Measurements from ENCODE around the gene POLR3E.

POLR3E gene, protein sequence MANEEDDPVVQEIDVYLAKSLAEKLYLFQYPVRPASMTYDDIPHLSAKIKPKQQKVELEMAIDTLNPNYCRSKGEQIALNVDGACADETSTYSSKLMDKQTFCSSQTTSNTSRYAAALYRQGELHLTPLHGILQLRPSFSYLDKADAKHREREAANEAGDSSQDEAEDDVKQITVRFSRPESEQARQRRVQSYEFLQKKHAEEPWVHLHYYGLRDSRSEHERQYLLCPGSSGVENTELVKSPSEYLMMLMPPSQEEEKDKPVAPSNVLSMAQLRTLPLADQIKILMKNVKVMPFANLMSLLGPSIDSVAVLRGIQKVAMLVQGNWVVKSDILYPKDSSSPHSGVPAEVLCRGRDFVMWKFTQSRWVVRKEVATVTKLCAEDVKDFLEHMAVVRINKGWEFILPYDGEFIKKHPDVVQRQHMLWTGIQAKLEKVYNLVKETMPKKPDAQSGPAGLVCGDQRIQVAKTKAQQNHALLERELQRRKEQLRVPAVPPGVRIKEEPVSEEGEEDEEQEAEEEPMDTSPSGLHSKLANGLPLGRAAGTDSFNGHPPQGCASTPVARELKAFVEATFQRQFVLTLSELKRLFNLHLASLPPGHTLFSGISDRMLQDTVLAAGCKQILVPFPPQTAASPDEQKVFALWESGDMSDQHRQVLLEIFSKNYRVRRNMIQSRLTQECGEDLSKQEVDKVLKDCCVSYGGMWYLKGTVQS

DNA sequence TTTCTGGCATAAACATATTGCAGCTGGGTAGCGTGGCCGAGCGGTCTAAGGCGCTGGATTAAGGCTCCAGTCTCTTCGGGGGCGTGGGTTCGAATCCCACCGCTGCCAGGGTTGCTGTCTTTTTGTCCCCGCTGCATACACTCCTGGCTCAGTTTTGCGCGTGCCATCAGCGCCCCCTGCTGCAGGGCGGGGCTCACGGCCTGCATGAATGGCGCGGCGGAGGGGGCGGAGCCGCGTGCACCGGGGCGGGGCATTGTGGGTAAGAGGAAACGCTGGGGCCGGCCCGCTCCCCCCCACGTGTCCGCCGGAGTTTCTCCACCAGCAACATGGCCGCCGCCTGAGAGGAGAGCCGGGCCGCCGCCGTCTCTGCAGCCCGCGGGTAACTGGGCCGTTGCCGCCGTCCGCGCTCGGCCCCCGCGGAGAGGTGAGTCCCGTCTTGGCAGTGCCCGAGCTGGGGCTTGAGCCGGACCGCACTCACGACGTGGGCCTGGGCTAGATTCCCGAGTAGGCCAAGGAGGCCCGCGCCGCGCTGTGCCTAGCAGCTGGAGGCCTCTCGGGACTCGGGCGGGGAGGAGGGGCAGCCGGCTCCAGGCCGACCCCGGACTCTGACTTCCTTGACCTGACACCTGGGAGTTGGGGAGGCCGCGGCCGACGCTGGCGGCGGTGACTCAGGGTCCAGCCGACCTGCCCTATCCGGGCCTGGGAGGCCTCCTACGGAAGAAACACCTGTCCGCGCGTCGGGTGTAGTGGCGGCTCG is at the start of gene POLR3E:
POLR3E (plus strand) TSS at position 296 of the 757 bp plus-strand sequence. CDS start 5,560 bp downstream, outside the sequence.
- peak; percentile 99 for DNase-seq

DNA sequence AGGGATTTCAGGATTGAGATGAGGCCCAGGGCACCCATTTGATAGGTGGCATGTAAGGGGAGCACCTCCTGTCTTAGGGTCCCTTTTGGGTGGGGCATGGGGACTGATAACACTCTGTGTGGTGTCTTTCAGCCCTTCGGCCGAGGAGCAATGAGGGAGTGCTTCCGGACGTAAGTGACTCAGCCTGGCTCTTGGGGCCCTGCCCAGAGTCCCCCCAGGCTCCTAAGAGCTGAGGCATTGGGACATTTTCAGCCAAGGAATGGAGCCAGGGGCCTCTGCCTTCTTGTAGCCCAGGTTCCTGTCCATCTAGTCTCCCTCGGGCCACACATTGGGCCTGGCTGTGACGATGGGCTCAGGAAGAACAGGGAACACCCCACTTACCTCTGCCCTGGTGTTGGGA is 46.7 kb upstream of the POLR3E start:
- no peak for DNase-seq

DNA sequence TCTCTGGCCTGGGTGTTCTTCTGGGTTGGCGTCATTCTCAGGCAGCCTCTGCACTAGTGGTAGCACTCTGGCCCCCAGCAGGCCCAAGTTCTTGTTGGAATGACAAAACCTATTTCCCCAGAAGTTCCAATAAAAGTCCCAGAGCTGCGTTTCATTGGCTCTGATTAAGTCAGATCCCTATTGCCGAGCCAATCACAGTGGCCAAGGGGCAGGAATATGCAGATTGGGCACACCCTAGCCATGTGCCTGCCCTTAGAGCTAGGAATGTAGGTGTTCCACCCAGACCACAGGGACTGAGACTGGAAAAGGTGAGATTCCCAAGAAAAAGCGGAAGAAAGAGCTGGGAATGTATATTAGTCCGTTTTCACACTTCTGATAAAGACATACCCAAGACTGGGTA is 44.9 kb upstream of the POLR3E start:
- no peak for DNase-seq

DNA sequence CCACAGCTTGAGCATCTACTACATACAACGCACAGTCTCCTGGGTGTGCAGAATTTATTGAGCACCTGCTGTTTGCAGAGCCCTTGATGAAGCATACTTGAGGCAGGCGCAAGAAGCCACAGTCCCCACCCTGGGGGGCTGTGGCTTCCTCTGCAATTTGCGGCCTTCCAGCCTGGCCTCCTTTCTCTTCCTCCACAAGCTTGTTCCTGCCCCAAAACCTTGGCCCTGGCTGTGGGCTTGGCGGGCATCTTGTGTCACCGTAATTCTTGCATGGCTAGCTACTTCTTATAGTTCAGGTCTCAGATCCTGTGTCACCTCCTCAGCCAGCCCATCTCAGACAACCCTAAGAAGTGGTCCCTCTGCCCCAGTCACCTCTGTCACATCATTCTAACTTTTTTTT is 43.9 kb upstream of the POLR3E start:
- DNase-seq = no peak

DNA sequence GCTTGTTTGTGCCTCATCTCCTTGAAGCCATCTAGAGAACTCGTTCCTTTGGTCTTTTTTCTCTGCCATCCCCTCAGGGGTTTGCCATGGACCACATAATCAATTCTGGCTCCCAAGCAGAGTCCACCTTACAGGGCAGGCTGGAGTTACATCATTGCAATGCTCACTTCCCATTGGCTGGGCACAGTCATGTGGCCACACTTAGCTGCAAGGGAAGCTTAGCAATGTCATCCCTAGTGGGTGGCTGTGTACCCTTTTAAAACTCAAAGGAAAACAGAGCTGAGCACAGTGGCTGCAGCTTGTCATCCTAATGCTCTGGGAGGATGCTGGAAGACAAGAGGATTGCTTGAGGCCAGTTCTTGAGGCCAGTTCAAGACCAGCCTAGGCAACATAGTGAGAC is 41.9 kb upstream of the POLR3E start:
- no peak for DNase-seq

DNA sequence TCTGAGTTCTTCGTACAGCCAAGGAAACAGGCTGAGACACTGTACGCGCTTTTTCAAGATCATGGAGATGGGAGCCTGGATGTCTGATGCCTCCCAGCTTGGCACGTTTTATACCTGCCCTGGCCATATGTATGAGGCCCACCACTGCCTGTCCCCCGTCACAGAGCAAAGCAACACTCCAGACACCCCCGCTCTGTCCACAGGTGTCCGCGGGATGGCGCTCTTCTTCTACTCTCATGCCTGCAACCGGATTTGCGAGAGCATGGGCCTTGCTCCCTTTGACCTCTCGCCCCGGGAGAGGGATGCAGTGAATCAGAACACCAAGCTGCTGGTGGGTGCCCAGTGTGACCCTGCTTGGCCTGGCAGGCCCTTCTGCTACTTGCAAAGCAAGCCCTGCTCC is 39.8 kb upstream of the POLR3E start:
- no peak for DNase-seq

DNA sequence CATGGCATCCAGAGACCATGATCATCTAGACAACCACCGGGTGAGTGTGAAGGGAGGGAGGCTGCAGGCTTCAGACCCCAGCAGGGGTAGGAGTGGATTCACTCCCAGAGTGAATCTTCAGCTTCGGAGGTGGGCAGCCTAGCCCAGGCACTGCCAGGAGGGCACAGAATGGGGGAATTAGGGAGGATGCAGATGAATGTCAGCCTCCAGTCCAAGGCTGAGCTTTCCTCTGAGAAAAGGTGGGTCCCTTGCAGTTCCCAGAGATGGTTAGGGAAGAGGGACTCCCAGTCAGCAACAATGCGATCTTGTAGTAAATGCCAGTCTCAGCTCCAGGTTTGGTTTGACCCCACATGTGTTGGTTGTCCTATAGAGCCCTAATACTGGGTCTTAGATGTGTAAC is 36.7 kb upstream of the POLR3E start:
- DNase-seq = no peak

DNA sequence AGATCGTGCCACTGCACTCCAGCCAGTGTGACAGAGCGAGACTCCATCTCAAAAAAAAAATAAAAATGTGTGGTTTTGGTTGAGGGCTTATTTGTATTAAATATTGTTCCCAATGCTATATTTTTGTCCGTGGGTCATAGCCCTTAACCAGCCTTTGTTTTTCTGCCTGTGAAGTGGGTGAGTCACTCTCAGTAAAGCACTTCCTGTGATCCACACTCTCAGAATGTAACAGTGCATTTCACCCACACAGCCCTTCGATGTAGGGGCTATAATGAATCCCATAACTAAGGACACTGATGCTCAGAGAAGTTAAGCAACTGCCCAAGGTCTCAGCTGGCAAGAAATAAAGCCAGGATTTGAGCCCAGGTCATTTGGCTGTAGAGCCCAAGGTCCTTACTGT is 34.7 kb upstream of the POLR3E start:
- DNase-seq = no peak

DNA sequence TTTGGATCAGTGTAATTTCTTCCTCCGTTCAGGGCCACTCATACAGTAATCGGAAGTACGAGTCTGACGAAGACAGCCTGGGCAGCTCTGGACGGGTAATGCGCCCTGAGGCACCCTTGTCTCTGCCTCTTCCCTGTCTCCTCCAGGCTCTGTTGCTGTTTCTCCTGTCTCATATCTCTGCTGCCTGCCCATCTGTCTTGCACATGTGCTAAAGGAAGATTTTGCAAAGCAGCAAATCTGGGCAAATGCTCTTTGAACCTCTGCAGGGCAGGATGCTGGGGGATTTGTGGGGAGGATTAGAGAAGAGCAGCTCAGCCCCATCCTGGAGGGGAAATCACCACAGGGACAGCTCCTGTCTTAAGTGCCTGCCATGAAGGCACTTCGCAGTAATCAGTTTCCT is 32.4 kb upstream of the POLR3E start:
- DNase-seq = no peak

DNA sequence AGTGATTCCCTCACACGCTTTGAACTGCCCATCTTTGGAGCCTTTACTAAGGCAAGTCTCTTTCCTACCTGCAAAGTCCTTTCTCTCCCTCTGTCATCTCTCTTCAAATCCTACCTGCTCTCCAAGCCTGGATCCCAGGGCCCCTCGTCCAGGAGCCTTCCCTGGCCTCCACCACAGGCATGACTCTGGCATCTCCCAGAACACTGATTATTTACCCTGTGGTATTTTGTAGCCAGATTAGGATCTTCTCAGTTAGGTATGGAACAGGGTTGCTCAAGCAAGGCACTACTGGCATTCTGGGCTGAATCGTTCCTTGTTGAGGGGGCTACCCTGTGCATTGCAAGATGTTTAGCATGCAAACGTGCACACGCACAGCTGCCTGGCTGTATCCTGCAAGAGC is 31.9 kb upstream of the POLR3E start:
- DNase-seq = no peak

DNA sequence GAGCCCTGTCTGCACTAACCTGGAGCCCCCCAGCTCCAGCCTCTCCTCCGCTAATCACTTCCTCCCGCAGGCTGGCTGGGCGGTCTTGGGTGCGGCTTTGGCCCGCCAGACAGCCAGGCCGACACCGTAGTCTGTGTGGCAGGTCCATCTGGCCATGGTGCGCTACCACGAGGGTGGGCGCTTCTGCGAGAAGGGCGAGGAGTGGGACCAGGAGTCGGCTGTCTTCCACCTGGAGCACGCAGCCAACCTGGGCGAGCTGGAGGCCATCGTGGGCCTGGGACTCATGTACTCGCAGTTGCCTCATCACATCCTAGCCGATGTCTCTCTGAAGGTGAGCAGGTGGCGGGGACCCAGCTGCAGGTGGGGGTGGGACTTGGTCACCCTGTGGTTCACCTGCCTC is 30.7 kb upstream of the POLR3E start:
- DNase-seq = no peak

DNA sequence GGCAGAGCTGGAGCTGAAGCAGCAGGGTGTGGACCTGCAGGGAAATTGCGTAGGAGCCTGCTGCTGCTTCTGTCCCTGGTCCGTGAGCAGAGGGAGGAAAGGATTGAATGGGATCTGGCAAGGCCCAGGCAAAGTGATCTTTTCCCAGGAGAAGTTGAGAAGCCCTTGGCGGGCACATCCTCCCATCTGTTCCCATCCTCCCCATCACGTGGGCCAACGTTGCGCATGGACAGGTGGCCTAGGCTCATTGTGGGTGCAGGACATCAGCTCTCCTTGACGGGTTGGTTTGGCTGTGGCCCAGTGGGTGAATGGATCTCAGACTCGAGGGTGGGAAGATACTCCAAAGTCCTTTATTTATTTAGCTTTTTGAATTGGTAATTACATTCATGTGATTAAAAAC is 29.4 kb upstream of the POLR3E start:
- DNase-seq = no peak

DNA sequence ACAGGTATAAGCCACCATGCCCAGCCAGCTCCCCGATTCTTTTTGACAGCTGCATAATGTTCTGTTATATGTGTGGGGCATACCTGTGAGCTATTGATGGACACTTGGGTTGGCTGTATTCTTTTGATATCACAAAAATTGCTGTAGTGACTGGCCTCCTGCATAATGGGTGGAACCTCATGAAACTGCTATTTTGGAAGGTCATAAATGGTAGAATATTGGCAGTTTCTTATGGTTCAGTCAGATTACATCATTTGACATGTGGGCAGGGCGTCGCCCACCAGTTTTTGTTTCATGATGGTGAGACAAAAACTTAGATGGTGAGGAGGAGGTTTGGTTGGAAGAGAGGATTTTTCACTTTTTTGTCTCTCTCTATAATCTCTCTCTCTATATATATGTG is 26.7 kb upstream of the POLR3E start:
- DNase-seq = no peak

DNA sequence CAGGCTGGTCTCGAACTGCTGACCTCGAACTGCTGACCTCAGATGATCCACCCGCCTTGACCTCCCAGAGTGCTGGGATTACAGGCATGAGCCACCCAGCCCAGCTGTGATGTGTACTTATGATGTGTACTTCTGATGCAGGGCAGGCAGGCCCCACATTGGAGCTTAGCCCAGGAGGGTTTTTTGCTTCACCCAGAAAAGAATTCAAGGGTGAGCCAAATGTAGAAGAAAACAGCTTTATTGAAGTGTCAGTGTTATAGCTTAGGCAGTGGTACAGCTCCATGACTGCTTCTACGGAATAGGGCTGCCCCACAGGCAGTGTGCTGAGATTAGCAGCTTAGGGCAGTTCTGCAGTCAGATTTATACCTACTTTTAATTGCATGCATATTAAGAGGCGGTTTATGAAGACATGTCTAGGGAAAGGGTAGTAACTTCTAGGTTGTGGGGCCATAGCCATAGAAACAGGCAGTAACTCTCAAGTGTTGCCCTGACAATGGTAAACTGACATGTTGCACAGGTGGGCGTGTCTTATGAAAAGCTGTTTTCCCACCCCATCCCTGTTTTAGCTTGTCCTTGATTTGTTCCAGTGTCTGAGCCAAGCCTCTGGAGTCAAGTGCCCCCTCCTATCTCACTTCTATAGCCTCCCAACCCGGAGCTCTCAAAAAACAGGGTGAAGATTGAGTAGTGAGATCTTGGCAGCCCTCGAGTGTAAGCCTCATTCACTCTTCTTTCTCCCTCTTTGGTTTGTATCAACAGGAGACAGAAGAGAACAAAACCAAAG is 24.1 kb upstream of the POLR3E start:
- DNase-seq = no peak

DNA sequence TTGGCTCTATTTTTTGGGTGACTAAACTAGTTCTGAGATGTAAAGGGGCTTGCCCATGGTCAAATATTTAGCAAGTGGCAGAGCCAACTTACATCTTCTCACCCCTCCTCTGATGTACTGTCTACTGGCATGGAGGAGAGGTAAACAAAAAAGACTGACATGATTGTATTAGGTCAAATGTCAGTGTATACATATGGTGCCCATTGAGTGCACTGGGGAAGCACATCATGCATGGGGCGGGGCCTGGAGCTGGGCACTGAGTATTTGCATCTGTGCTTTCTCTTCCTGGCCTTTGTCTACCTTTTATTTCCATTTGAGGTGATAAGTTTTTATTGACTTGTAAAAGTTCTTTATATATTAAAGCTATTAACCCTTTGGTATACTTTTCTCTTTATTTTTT is 22.3 kb upstream of the POLR3E start:
- DNase-seq = no peak

DNA sequence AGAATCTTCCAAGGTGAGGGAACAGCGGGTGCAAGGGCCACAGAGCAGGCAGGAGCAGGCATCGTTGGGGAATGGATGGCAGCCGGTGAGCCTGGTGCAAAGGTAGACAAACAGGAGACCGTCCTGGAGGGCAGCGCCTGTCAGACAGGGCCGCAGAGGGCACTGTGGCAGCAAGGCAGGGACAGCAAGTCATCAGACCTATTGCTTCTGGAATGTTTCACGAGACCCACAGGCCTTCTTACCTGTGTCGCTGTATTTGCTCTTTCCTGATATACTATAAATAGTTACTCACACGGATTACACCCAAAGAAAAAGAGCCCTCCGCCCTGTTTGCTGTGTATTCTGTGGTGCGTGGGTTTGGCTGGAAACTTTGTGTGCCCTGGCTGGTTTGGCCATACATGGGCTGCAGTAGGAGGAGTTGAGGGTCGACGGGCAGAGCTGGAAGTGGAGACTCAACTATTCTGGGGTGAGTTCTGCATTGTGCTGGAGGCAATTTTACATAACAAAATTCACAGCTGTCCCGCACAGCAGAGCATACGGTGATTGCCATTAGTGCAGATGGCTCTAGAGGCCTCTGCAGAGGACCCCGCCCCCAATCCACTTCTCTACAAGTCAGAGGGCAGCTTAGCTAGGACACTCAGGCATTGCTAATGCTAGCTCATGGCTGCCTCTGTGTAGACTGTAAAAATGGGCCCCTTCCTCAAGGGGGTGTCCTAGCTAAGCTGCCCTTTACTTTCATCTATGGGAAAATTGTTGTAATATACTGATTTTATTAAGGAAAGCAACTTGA is 18.6 kb upstream of the POLR3E start:
- DNase-seq = no peak

DNA sequence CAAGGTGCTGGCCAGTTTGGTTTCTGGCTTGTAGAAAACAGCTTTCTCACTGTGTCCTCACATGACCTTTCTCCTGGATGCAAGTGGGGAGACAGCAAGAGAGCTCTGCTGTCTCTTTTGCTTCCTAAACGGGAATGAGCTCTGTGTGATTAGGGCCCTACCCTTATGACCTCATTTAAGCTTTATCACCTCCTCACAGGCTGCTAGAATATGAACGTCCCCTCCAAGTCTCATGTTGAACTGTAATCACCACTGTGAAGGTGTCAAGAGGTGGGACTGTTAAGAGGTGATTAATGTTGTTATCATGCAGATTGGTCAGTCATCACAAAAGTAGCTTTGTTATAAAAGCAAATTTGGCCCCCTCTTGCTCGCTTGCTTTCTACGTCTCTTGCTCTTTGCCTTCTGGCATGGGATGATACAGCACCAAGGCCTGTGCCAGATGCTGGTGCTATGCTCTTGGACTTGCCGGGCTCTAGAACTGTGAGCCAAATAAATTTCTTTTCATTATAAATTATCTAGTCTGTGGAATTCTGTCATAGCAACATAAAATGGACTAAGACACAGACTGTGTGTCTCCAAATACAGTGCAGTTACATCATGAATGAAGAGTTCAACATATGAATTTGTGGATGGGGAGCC is 14.8 kb upstream of the POLR3E start:
- DNase-seq = no peak

DNA sequence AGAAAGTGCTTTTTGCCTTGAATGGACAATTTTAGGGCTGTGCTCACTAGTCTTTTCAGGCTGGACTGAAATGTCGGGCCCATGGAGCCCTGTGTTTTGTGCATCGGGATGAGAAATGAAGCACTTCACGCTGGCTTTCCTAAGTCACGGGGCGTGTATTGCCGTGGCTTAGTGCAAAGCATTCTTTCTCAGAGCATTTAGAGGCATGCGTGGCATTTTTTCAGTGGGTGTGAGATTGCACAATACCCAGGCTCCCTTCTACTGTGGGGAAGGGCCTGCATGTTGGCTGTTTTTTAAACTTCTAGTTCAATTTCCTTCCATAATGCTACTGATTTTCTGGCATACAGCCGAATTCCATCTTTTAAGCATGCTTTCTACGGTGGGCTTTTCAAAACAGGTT is 12.6 kb upstream of the POLR3E start:
- DNase-seq = no peak

DNA sequence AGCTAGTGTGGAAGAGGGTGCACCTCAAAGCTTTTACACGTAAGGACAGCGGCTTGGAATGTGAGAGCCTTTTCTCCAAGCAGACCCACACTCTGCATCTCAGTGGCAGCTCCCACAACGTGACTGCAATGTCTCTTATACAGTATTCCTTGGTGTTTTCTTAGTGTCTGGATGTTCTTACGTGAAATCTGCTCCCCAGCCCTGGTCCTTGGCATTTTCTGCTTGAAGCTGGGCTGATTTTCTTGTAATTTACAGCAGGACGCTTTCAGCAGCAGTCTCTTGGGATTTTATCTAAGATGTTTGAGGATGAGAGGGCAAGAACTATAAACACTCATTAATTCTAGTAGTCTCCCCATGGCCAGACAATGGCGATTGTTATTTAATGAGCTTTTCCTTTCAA is 12.1 kb upstream of the POLR3E start:
- no peak for DNase-seq

DNA sequence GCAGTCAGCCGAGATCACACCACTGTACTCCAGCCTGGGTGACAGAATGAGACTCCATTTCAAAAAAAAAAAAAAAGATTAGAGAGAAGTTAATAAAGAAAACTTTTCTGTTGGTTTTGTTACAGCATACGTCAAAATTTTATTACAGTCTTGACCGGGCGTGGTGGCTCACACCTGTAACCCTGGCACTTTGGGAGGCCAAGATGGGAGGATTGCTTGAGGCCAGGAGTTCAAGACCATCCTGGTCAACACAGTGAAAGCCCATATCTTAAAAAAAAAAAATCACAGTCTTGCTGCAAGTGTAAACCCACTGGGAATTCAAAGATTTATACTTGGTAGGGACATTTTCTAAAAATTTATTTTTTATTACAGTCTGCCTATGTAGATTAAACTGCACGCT is 6.2 kb upstream of the POLR3E start:
- no peak for DNase-seq

DNA sequence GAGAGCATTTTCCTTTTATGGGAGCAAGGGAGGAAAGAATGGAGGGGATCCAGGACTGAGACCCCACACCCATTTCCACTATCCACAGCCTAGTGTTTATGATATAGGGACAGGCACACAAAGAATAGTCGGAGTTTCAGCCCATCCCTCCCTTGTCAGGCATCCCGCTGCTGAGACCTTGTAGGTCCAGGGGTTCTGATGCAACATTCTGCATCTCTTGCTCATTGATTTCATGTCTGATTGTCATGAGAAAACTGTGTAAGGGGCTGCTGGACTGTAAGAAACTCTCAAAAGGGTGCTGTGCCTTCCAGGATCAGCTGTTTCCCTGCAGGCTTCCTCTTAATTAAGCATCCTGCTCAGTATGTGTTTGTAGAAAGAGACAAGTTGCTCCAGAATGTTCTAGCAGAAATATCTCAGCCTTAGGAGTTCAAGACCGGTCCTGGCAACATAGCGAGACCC is 5.3 kb upstream of the POLR3E start:
- DNase-seq = no peak

DNA sequence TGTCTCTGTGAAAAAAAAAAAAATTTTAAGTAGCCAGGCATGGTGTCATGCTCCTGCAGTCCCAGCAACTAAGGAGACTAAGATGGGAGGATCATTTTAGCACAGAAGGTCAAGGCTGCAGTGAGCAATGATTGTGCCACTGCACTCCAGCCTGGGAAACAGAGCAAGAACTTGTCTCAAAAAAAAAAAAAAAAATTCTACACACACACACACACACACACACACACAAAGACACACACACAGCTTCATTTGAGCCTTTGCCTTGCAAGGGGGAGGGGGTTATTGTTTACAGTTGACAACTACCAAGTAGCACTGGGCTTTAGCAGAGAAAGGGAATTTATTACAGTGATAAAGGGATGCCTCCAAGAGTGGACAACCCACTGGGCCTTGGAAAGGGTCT is 4.9 kb upstream of the POLR3E start:
- no peak for DNase-seq
